Activated CD4-positive, alpha-beta T cell treated with anti-CD3 and anti-CD28 coated beads, Interleukin-2, amount 50 U/mL, for 1 hour (primary cell): ENCODE results near the gene IL1RN.

Experiments used
- DNase-seq: peaks from one replicate; pipeline ENCODE4 v3.0.0-alpha.2; 2020

The IL1RN gene

GRCh38 chr2:113104054-113104611 is 23.3 kb upstream of the IL1RN start:
- DNase-seq, result no peak

- no peak for DNase-seq
Measured at GRCh38 chr2:113105047-113105785, 22.2 kb upstream of the IL1RN start.

GRCh38 chr2:113111121-113111520 is 16.3 kb upstream of the IL1RN start:
- no peak for DNase-seq

GRCh38 chr2:113111823-113112287 is 15.5 kb upstream of the IL1RN start:
- no peak for DNase-seq

- no peak for DNase-seq
Measured at GRCh38 chr2:113112441-113112840, 15.0 kb upstream of the IL1RN start.

- DNase-seq, result no peak
Measured at GRCh38 chr2:113112871-113113270, 14.5 kb upstream of the IL1RN start.

- no peak for DNase-seq
Measured at GRCh38 chr2:113113807-113114206, 13.6 kb upstream of the IL1RN start.

GRCh38 chr2:113114224-113114945 is 13.0 kb upstream of the IL1RN start:
- no peak for DNase-seq

- DNase-seq, result no peak
Measured at GRCh38 chr2:113114996-113115395, 12.4 kb upstream of the IL1RN start.

- no peak for DNase-seq
Measured at GRCh38 chr2:113116100-113116958, 11.1 kb upstream of the IL1RN start.

- no peak for DNase-seq
Measured at GRCh38 chr2:113117541-113118262, 9.7 kb upstream of the IL1RN start.

- no peak for DNase-seq
Measured at GRCh38 chr2:113118263-113118657, 9.1 kb upstream of the IL1RN start.

GRCh38 chr2:113119111-113119510 is 8.3 kb upstream of the IL1RN start:
- DNase-seq, result no peak

GRCh38 chr2:113120861-113121260 is 6.5 kb upstream of the IL1RN start:
- DNase-seq, result no peak

GRCh38 chr2:113122364-113122763 is 5.0 kb upstream of the IL1RN start:
- no peak for DNase-seq

- DNase-seq, result no peak
Measured at GRCh38 chr2:113123726-113124125, 3.7 kb upstream of the IL1RN start.

- no peak for DNase-seq
Measured at GRCh38 chr2:113124181-113124961, 3.0 kb upstream of the IL1RN start.

GRCh38 chr2:113124984-113125855 is 2.2 kb upstream of the IL1RN start:
- no peak for DNase-seq

- DNase-seq, result no peak
Measured at GRCh38 chr2:113127646-113128570, 510 bp downstream of the IL1RN start.
